K562 (cell line): ENCODE results near the gene MRPL30. TPM values are rescaled to one million over a fixed set of nuclear protein-coding genes. Genes with fewer than 3 reads are reported as not detected.
"Not testable (repeated sequence)": the region's sequence is repeated elsewhere in the genome, so short reads cannot be mapped to it uniquely, and the experiment has no call there.

ENCODE experiments used
- ATAC-seq: fragments of 200-7000 bp; cut with Tn5 transposase; 3 replicates; pipeline ENCODE4 v1.9.1; 2020; ENCODE audit warnings: moderate library complexity
- BruUV-seq: library from RNA; stranded (reverse); fragments of 400-500 nt; replicated peaks from 2 replicates; lab custom pipeline; 2021; lab: Mats Ljungman, UMichigan
- CTCF ChIA-PET: fragments of 300-600 bp; formaldehyde crosslinking; extraction: SDS; loops from one replicate; lab custom pipeline; 2021; ENCODE audit warnings: low intra/inter-chr PET ratio; lab: Yijun Ruan, JAX
- POLR2A ChIA-PET: fragments of 300-600, 350-650 bp; sonication (Branson Sonifier 250); formaldehyde crosslinking; extraction: SDS; loops from one replicate; lab custom pipeline; 2021; ENCODE audit warnings: antibody characterized with exemption, inconsistent platforms; lab: Yijun Ruan, JAX
- DNase-seq, 4 experiments: peaks; one replicate each; pipeline versions ENCODE4 v3.0.0 to v3.0.0-alpha.2; 2011 to 2018; ENCODE audit warnings: low spot score in 3 of 4, mixed read lengths in 3 of 4; ENCODE audit errors: extremely low read depth in 1 of 4
- FAIRE-seq: peaks from 2 replicates; lab custom pipeline; 2011; peaks lifted over from hg19 to GRCh38; lab: Jason Lieb, UNC
- H2AFZ ChIP-seq: 2 replicates; pipeline ENCODE4 v1.6.0; 2011; ENCODE audit warnings: low read depth, low read length, control low read depth, inconsistent platforms
- H3K27ac ChIP-seq: fragments of 200-600 bp; 3 replicates; pipeline ENCODE4 v1.8.0; 2011; ENCODE audit warnings: low read depth, mild to moderate bottlenecking, control low read depth, inconsistent platforms, low read length, moderate library complexity, mixed read lengths; ENCODE audit errors: extremely low read depth
- H3K27me3 ChIP-seq, 2 experiments: fragments of 300-600 bp in 1 of 2; 2 replicates in 1 of 2; 3 replicates in 1 of 2; pipeline versions ENCODE4 v1.6.0 to v1.8.0; 2011; ENCODE audit warnings: inconsistent platforms in 2 of 2, low read length in 2 of 2, mild to moderate bottlenecking in 1 of 2, mixed read lengths in 1 of 2, moderate library complexity in 1 of 2; ENCODE audit not compliant: control insufficient read depth in 2 of 2, insufficient read depth in 2 of 2
- H3K36me3 ChIP-seq: fragments of 300-600 bp; 3 replicates; pipeline ENCODE4 v1.8.0; 2011; ENCODE audit warnings: mild to moderate bottlenecking, low read length, inconsistent platforms; ENCODE audit not compliant: control insufficient read depth, insufficient read depth
- H3K4me1 ChIP-seq, 2 experiments: fragments of 200-600 bp in 1 of 2; replicated peaks in 1 of 2; 2 replicates in 1 of 2; 3 replicates in 1 of 2; pipeline versions ENCODE4 v1.5.1 to v1.8.0; 2011; ENCODE audit warnings: inconsistent platforms in 2 of 2, low read length in 2 of 2, mild to moderate bottlenecking in 1 of 2, mixed read lengths in 1 of 2, moderate library complexity in 1 of 2; ENCODE audit not compliant: control insufficient read depth in 2 of 2, insufficient read depth in 2 of 2
- H3K4me2 ChIP-seq: 2 replicates; pipeline ENCODE4 v1.6.1; 2011; ENCODE audit warnings: low read length, control low read depth, inconsistent platforms, mixed read lengths; ENCODE audit not compliant: insufficient read depth
- H3K4me3 ChIP-seq: fragments of 200-600 bp; sonication (generic), shearing (Covaris generic); 2 replicates; pipeline ENCODE4 v1.5.1; 2016; ENCODE audit warnings: control low read depth, inconsistent platforms
- H3K79me2 ChIP-seq: fragments of 200-600 bp; 3 replicates; pipeline ENCODE4 v1.8.0; 2011; ENCODE audit warnings: low read length, inconsistent platforms; ENCODE audit not compliant: control insufficient read depth, insufficient read depth
- H3K9ac ChIP-seq, 2 experiments: 2 replicates each; pipeline versions ENCODE4 v1.6.0 to v1.6.1; 2011; ENCODE audit warnings: low read depth in 2 of 2, low read length in 2 of 2, control low read depth in 1 of 2, inconsistent platforms in 1 of 2, mild to moderate bottlenecking in 1 of 2, mixed read lengths in 1 of 2; ENCODE audit not compliant: insufficient read depth in 1 of 2
- H3K9me1 ChIP-seq: one replicate; pipeline ENCODE4 v1.6.0; 2011; ENCODE audit warnings: inconsistent platforms, mild to moderate bottlenecking, low read length, moderate library complexity; ENCODE audit not compliant: control insufficient read depth, insufficient read depth
- H3K9me3 ChIP-seq: replicated peaks from 2 replicates; pipeline ENCODE4 v1.5.1; 2011; ENCODE audit warnings: low read depth, low read length, inconsistent platforms; ENCODE audit not compliant: control insufficient read depth, insufficient read depth
- H4K20me1 ChIP-seq: replicated peaks from 2 replicates; pipeline ENCODE4 v1.6.1; 2011; ENCODE audit warnings: low read length, inconsistent platforms, mixed read lengths; ENCODE audit not compliant: control insufficient read depth, insufficient read depth
- ARID1B ChIP-seq: fragments of 450-650 bp; IDR thresholded peaks from 2 replicates; pipeline ENCODE4 v1.6.1; 2016; ENCODE audit warnings: antibody characterized with exemption, mild to moderate bottlenecking, inconsistent platforms
- CBFA2T2 ChIP-seq: fragments of 450-650 bp; conservative IDR thresholded peaks from 2 replicates; pipeline ENCODE4 v1.6.1; 2017; ENCODE audit warnings: mild to moderate bottlenecking
- CBFA2T3 ChIP-seq: fragments of 450-650 bp; IDR thresholded peaks from 2 replicates; pipeline ENCODE4 v1.6.1; 2017
- MTA2 ChIP-seq: fragments of 450-650 bp; IDR thresholded peaks from 2 replicates; pipeline ENCODE4 v1.6.1; 2016; ENCODE audit warnings: low read depth
- NCOR1 ChIP-seq: fragments of 450-650 bp; IDR thresholded peaks from 2 replicates; pipeline ENCODE4 v1.6.1; 2016; ENCODE audit warnings: mild to moderate bottlenecking, moderate library complexity
- NFIC ChIP-seq: fragments of 450-650 bp; IDR thresholded peaks from 2 replicates; pipeline ENCODE4 v1.6.1; 2017; ENCODE audit warnings: mild to moderate bottlenecking, inconsistent platforms
- TAL1 ChIP-seq: fragments of 450-650 bp; IDR thresholded peaks from 2 replicates; pipeline ENCODE4 v1.6.1; 2016; ENCODE audit warnings: mild to moderate bottlenecking
- TCF3 ChIP-seq: sonication (generic); formaldehyde crosslinking; IDR thresholded peaks from 2 replicates; pipeline ENCODE4 v1.4.0; 2020; ENCODE audit warnings: mild to moderate bottlenecking, missing genetic modification reagents
- TEAD4 ChIP-seq, 2 experiments: sonication (generic) in 1 of 2; formaldehyde crosslinking in 1 of 2; IDR thresholded peaks; 2 replicates each; pipeline versions ENCODE4 v1.6.1 to v1.8.0; 2012 to 2022; ENCODE audit warnings: borderline replicate concordance in 1 of 2, inconsistent platforms in 1 of 2, low read length in 1 of 2, mild to moderate bottlenecking in 1 of 2, missing genetic modification reagents in 1 of 2
- TRIM24 ChIP-seq, 2 experiments: fragments of 450-650 bp; IDR thresholded peaks; 2 replicates each; pipeline ENCODE4 v1.6.1; 2016
- WGBS: fragments of 100-300 bp; shearing (Covaris generic); methylation state at CpG from one replicate; pipeline ENCODE4 v1.1.6; 2016; ENCODE audit warnings: low coverage, mixed read lengths; ENCODE audit not compliant: insufficient coverage; ENCODE audit errors: missing lambda C conversion rate; 5-methylcytosine and 5-hydroxymethylcytosine counted together
- in situ Hi-C: fragments of 300-500 bp; cut with MboI; formaldehyde crosslinking; loops from 4 replicates; pipeline ENCODE4 v1.15.0; 2018; ENCODE audit warnings: inconsistent platforms, mixed read lengths
- intact Hi-C: fragments of 100-400 bp; cut with micrococcal nuclease; formaldehyde crosslinking; loops from 2 replicates; pipeline ENCODE4 v1.14.2; 2022
- polyA plus RNA-seq, 8 experiments: library from polyadenylated mRNA; depleted of rRNA in 4 of 8; stranded (reverse) in 5 of 8; unstranded in 3 of 8; fragments of >200 nt; fragmentation: Nextera tagmentation in 2 of 8; fragmentation: Illumina TruSeq in 1 of 8; extraction: Ambion mirVana in 2 of 8; extraction: Trizol in 1 of 8; gene quantifications; 2 replicates each; pipeline versions ENCODE4 v1.2.1 to v1.2.3, GENCODE V29; 2011 to 2014; ENCODE audit warnings: inconsistent platforms in 1 of 8, missing spikeins in 1 of 8
- total RNA-seq, 7 experiments: library from RNA; depleted of rRNA in 6 of 7; stranded (reverse); fragments of >200 nt in 6 of 7; fragmentation: Illumina TruSeq in 2 of 7; extraction: Trizol in 2 of 7; gene quantifications; 2 replicates each; pipeline versions ENCODE4 v1.2.1 to v1.2.3, GENCODE V29; 2011 to 2021; ENCODE audit warnings: low replicate concordance in 1 of 7

Gene MRPL30
- total and polyA plus RNA-seq, 9 of the 15 experiments (the other 6 are each of a cell fraction or from before 2014, with no cell fraction given), result 63.3 to 130 (median 87.0) TPM

- H3K27me3 ChIP-seq; H3K4me1 ChIP-seq; H3K36me3 ChIP-seq; H3K9me1 ChIP-seq; ATAC-seq; TF ChIP-seq TEAD4 (CRISPR knock-in tag; IDR thresholded peaks at IDR 0.05; ENCODE audit: borderline replicate concordance): not testable (repeated sequence)
- DNase-seq, result peak in 1 of 4 experiments; percentile 31
- peak; percentile 70 for TF ChIP-seq NCOR1
- TF ChIP-seq NFIC, result peak; percentile 40; the same call in 1 of the 2 replicates
- TF ChIP-seq TRIM24 (IDR thresholded peaks at IDR 0.05), result peak; percentile 30 to 50; a peak in 1 of 4 replicates
- peak; percentile 43 for TF ChIP-seq ARID1B
- TF ChIP-seq TCF3, result 0 out of 2 replicates have a peak, but pooled peaks have one; percentile 38
- TF ChIP-seq CBFA2T2, result peak; percentile 81
- peak; percentile 74; the same call in 1 of the 2 replicates for TF ChIP-seq TAL1
- TF ChIP-seq CBFA2T3, result peak; percentile 85
- 0 out of 2 replicates have a peak, but pooled peaks have one; percentile 22 for TF ChIP-seq MTA2
- TF ChIP-seq TEAD4 (IDR thresholded peaks at IDR 0.05; ENCODE audit: low read length), result peak; percentile 48
- TF ChIP-seq, all 486 proteins: peak for 10; not testable (repeated sequence) for 476
- H3K27ac ChIP-seq, FAIRE-seq, H3K9me3 ChIP-seq, in situ Hi-C loops, BruUV-seq, H2AFZ ChIP-seq, H3K4me2 ChIP-seq, CTCF ChIA-PET, H3K4me3 ChIP-seq, H4K20me1 ChIP-seq, H3K9ac ChIP-seq, intact Hi-C loops, H3K79me2 ChIP-seq: not testable (repeated sequence)
- POLR2A ChIA-PET, result interaction anchor here (1.4 kb wide), 1 partner anchor 37 kb away, joined by 4 read pairs; no protein-coding TSS in a partner anchor
- WGBS, result 4% methylated on average over 2 of the region's 2 CpGs
Measured at GRCh38 chr2:99135044-99135556, 45.9 kb upstream of the MRPL30 start.
